AG09319 (cell line): ENCODE results near the gene TNFRSF8.

ENCODE experiments used
- DNase-seq: peaks from one replicate; pipeline ENCODE4 v3.0.0-alpha.2; 2010; ENCODE audit warnings: low read depth; ENCODE audit errors: extremely low read depth
- TF ChIP-seq, protein P1 (sequence below): IDR thresholded peaks from 2 replicates; pipeline ENCODE4 v1.5.1; 2011; ENCODE audit warnings: low read depth, mild to moderate bottlenecking, inconsistent platforms, low read length, moderate library complexity

The TNFRSF8 gene

DNA sequence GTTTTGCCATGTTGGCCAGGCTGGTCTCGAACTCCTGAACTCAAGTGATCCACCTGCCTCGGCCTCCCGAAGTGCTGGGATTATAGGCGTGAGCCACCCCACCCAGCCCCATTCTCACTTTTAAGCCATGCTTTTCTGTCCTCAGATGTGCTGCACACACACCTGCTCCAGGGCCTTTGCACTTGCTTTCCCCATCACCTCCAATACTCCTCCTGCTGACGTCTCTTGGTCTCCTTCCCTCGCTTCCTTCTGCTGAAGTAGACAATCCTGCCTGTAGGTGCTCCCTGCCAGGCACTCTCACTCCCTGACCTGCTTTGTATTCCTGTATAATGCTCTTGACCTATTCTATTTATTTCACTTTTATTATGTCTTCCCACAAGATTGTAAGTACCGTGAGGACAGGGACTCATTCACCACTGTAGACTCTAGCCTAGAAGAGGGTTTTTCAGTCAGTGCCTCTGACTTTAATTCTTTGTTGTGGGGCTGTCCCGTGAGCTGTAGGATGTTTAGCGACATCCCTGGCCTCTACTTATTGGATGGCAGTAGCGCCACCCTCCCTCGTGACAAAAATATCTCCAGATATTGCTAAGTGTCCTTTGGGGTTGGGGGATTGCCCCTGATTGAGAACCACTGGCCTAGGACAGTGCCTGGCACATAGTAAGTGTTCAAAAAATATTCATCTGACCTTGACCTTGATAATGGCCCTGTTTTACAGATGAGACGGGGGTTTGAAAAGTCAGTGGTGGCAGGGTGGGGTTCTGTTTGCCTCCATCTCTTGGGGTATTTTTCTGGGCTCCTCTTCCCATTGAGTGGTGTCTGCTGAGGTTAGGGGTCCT, 108.3 kb downstream of the TNFRSF8 start:
- TF ChIP-seq, protein P1, sequence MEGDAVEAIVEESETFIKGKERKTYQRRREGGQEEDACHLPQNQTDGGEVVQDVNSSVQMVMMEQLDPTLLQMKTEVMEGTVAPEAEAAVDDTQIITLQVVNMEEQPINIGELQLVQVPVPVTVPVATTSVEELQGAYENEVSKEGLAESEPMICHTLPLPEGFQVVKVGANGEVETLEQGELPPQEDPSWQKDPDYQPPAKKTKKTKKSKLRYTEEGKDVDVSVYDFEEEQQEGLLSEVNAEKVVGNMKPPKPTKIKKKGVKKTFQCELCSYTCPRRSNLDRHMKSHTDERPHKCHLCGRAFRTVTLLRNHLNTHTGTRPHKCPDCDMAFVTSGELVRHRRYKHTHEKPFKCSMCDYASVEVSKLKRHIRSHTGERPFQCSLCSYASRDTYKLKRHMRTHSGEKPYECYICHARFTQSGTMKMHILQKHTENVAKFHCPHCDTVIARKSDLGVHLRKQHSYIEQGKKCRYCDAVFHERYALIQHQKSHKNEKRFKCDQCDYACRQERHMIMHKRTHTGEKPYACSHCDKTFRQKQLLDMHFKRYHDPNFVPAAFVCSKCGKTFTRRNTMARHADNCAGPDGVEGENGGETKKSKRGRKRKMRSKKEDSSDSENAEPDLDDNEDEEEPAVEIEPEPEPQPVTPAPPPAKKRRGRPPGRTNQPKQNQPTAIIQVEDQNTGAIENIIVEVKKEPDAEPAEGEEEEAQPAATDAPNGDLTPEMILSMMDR = no peak
- DNase-seq = no peak

DNA sequence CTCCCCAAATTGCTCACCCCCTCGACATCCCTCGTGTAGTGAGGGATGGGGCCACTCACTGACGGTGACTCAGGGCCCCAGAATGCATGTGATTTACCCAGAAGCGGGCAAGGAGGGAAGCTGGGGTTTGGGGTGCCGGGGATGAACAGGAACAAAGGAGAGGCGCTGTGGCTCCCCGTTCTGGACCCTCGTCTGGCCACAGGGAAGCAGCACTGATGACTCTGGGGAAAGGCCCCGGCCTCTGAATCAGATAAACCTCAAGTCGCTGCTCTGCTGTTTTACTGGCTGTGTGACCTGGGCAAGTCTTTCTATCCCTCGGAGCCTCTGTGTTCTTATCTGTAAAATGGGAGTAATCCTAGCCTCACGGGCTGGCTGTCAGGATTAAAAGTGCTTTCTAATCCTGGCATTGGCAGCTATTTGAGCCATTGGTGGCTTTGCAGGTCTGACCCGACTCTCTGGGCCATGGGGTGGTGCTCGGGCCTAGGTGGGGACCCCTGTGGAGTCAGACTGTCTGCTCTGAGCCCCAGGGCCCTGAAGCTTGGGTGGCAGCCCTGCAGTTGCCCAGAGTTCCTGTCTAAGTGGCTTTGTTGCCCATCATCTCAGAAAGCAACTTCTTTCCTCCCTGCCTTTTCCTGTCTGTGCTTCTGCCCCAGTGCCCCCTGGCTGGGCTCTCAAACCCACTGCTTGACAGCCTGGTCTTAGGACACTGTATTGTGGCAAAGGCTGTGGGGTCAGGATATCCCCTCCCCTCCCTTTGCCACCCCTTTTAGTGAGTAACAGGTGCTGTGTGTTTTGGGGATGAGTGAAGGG, 109.1 kb downstream of the TNFRSF8 start:
- no peak for DNase-seq
- TF ChIP-seq, protein P1 = no peak

DNA sequence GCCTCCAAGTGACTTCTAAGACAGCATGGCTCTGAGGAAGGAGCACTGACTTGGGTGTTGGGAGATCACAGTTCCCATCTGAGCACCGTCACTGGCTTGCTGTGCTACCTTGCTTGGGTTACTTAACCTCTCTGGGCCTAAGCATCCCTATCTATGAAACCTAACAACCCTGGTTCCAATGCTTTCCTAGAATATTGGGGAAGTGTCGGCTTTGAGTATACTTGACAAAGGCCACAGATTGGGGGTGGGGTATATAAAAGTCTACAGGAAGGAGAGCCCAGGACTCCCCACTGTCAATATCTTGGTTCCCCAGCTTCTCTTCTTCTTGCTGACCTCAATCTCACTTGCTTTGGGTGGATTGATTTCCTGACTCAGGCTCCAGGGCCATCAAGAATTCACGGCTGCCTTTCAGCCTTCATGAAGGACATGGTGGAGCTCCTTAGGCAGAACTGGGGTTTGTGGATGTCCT, 110.0 kb downstream of the TNFRSF8 start:
- TF ChIP-seq, protein P1 = no peak

DNA sequence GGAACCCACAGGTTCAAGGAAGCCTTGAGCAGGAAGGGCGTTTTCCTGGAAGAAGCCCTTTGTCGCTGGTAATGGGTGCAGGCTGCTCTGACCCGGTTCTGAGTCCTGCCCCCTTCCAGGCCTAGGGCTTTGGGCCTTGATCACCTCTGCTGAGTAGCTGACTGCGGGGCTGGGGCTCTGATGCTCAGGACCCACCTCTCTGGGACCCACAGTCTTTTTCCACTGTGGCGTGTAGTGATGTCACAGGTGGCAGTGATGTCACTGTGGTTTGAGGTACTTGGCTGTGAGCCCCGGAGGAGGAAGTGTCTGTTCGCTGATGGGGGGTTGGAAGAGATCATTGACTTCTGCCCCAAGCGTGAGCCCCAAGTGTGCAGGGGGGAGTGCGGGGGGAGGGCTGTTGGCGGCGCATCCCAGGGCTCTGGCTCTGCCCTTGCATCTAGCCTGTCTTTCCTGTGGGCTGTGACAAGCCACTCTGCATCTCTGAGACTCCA, 110.6 kb downstream of the TNFRSF8 start:
- TF ChIP-seq, protein P1 = no peak
- DNase-seq = no peak

More for the DNA sequence above, 110.0 kb downstream of the TNFRSF8 start:
- no peak for DNase-seq

DNA sequence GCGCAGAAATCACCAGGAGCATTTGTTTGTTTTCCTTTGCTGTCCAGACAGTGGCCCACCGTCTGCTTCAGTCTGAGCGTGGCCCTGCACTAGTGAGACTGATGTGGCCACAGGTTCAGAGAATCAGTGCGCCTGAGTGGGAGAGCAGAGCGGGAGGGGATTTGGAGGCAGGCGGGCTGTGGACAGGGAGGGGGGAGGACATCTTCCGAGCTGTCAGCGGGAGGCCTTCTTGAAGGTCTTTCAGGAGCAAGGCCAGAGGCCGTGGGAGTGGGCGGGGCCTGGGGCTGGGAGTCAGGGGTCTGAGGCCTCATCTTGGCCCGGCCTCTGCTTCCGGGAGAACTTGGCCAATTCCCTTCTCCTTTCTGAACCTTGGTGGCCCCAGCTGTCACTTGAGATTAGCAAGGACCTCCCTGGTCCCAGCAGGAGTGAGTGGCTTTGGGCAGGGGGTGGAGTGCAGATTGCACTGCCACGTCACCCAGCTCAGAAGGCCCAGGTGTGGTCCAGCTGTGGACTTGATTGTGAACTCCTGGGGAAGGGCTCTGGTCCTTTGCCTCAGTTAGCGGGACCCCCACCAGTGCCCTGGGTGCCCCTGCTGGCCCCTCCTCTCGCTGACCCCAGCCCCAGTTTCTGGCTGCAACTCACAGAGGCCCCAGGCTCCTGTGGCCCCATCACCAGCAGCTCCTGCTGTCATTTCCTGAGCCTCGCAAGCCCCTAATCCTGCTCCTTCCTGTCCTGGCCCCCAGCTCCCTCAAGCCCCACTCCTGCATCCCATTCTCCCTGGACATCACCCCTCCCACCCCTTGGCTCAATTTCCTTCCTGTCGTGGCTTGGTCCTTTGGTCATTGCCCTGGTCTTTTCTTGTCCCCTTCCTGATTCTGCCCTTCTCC, 112.1 kb downstream of the TNFRSF8 start:
- DNase-seq = no peak
- TF ChIP-seq, protein P1 = no peak

DNA sequence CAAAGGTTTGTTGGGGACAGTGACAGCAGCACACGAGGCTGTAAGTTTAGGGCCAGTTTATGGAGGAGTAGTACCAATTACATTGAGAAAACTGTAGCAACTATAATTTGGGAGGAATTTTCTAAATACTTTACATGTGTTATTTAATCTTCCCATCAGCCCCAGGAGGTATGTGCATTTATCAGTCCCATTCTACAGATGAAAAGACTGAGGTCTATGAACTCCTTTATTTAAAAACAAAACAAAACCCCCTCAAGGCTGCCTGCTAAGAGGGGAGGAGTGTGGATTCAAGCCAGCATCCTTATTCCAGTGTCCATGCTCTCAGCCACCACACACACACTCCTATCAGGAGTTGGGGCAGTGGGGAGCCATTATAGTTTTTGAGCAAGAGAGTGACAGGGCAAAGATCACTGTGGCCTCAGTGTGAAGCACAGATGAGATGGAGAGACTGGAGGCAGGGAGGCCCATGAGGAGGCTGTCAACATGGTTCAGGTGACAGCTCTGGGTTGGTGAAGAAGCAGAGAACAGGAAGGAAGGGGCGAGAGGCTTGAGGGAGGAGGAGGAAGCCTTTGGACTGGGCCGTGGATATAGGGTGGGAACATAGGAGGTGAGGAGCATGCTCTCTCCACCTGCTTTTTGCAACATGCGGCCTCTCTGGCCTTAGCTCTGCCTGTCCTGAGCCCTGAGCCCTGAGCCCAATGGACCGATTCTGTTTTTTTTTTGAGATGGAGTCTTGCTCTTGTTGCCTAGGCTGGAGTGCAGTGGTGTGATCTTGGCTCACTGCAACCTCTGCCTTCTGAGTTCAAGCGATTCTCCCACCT, 113.4 kb downstream of the TNFRSF8 start:
- TF ChIP-seq, protein P1 = no peak
- no peak for DNase-seq
